NCI-H2196 treated with DMSO at 0.1 percent for 48 hours (cell line): ENCODE measurements around the gene CAPN9.
"Not testable (repeated sequence)": the region's sequence is repeated elsewhere in the genome, so short reads cannot be mapped to it uniquely, and the experiment has no call there.

Experiments used
- DNase-seq: peaks from one replicate; lab custom pipeline; 2025; ENCODE audit not compliant: unreplicated experiment; lab: John Stamatoyannopoulos, UW

CAPN9 gene

DNA sequence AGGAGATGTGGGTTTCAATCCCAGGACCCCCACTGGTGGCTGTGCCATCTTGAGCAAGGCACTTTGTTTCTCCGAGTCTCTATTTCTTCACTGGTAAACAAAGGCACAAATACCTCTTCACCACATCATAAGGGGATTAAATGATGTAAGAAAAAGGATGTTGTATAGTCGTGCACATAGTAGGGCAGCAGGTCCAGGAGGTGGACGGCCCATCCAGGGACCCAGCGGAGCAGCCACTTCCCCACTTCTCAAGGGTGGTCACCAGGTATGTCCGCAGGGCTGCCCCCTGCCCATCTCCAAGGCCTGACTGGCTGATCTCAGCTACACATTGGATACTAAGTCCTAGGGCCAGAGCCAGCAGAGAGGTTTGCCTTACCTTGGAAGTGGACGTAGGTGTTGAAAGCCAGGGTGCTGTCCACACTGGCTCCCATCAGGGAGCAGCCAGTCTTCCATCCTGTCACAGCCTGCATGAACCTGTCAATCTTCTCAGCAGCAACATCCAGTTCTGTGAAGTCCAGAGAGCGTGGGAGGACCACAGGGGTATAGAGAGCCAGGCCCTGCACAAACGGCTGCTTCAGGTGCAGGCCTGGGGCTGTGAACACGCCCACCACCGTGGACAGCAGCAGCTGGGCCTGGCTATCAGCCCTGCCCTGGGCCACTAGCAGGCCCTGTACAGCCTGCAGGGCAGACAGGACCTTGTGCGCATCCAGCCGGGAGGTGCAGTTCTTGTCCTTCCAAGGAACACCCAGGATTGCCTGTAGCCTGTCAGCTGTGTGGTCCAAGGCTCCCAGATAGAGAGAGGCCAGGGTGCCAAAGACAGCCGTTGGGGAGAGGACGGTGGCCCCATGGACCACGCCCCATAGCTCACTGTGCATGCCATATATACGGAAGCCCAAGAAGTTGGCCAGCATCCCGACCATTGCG is 37.3 kb upstream of the CAPN9 start:
- no peak for DNase-seq

DNA sequence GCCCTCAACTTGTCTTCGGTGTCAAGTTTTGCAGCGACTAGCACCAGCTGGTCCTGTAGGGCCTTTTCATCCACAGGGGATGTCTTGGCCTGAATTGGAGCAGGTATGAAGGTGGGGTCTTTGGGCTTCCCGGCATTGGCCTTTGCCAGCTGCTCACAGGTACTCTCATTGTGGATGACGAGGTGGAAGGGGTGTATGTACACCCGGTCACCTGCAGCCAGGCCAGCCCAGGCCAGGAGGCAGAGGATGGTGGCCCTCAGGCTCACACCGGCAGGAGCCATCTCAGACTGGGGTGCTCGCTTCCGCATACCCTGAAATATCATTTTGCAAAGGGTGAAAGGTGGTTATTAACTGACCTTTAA is 36.7 kb upstream of the CAPN9 start:
- DNase-seq, result no peak

GRCh38 chr1:230711245-230711644 is 35.9 kb upstream of the CAPN9 start:
- DNase-seq, result no peak

- DNase-seq, result no peak
Measured at GRCh38 chr1:230712470-230712942, 34.7 kb upstream of the CAPN9 start.

- DNase-seq, result no peak
Measured at GRCh38 chr1:230713138-230713537, 34.0 kb upstream of the CAPN9 start.

DNA sequence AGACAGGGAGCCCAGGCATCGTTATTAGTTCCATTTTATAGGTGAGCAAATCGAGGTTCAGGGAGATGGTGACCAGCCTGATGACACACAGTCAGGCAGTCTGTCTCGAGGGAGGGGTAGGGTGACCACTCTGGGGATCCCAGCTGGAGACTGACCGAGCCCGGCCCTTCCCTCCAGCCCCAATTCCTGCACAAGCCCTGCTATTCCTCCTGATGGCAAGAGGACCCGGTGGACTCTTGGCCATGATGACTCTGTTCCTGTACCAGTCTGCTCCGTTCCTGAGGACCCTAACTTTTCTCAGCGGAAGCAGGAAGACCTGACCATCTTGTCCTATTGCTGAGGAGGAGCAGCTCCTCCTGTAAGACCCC is 33.7 kb upstream of the CAPN9 start:
- no peak for DNase-seq

DNA sequence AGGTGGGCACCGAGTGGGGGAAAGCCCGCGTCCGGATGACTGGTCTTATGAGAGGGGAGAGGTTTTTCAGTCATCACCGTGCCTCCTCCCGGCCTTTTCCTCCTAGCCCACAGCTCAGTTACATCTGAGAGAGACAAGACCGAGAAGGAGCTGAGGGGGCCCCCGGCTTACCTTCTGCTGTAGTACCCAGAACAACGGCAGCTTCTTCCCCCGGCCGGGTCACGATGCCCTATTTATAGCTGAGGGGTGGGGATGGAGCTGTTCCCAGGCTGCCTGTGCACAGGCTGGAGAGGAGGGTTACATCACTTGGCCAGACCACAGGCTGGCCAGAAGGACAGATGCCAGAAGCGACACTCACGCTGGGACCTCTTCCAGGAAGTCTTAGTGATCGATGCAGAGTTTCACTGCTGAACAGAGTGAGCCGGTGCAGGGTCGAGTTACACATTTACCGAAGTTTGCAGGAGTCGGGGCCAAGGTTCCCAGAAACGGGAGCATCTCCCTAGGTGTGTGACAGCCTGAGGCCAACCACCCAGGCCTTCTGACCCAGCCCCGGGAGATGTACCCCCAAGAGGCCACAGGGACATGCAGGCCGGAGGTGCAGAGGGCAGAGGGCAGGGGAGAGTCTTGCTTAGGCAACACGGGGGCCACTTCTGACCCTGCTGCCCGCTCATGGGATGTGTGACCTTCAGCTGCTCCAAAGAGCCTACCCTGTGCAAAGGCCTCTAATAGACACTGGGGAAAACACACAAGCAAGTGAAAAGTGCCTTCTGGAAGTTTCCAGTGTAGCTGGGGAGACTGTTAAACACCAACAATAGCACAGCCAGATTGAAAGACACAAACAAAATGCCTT is 33.0 kb upstream of the CAPN9 start, which contains the start of gene AGT:
Gene AGT (minus strand): TSS at position 208 of the 850 bp plus-strand sequence. CDS start 3,299 bp downstream, outside the sequence.
- DNase-seq, result peak; percentile 65

- no peak for DNase-seq
Measured at GRCh38 chr1:230715510-230715909, 31.7 kb upstream of the CAPN9 start.

DNA sequence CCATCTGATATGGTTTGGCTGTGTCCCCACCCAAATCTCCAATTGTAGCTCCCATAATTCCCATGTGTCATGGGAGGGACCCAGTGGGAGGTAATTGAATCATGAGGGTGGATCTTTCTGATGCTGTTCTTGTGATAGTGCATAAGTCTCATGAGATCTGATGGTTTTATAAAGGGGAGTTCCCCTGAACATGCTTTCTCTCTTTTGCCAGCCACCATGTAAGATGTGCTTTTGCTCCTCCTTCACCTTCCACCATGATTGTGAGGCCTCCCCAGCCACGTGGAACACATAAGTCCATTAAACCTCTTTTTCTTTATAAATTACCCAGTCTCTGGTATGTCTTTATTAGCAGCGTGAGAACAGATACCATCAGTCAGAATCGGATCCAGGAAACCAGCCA is 30.7 kb upstream of the CAPN9 start:
- not testable (repeated sequence) for DNase-seq

DNA sequence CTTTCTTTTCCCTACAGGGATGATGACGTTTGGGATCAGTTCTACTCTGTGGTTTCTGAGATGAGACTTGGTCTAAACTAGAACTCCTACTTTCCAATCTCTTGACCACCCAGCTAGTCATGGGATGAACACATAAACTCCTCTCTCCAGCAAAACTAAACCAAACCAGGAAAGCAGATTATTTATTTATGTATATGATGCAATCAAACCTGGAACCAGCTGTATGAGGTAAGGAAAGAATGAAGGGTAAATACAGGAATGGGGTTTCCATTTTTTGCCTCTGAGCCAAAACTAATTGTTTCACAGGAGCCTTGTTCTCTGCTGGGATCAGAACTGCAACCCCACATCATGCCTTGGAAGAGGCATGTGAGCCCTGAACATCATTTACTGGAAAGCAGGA is 29.9 kb upstream of the CAPN9 start:
- no peak for DNase-seq

- not testable (repeated sequence) for DNase-seq
Measured at GRCh38 chr1:230721849-230722522, 25.2 kb upstream of the CAPN9 start.

GRCh38 chr1:230725256-230726012 is 21.8 kb upstream of the CAPN9 start:
- DNase-seq, result no peak

- DNase-seq, result peak; percentile 92
Measured at GRCh38 chr1:230728710-230729392, 18.3 kb upstream of the CAPN9 start.

- peak; percentile 85 for DNase-seq
Measured at GRCh38 chr1:230730977-230731376, 16.2 kb upstream of the CAPN9 start.

DNA sequence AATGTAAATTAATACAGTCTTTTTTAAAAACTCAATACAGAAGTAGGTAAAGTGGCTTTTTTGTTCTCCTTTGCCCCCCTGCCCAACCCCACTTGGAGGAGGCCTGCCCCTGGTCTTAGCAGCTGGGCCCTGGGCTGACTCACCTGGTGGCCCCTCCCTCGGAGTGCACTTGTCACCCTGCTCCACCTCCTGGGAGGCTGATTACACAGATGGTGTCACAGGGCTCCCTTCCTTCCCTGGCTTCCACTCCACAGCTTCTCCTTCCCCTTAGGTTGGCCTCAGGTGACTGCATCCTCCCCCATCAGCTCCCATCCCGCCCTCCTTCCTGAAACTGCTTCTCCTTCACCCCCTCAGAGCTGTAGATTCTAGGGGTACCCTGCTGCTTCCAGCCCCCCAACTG is 11.7 kb upstream of the CAPN9 start:
- peak; percentile 72 for DNase-seq

GRCh38 chr1:230737622-230738262 is 9.4 kb upstream of the CAPN9 start:
- no peak for DNase-seq

- no peak for DNase-seq
Measured at GRCh38 chr1:230739564-230740290, 7.5 kb upstream of the CAPN9 start.

DNA sequence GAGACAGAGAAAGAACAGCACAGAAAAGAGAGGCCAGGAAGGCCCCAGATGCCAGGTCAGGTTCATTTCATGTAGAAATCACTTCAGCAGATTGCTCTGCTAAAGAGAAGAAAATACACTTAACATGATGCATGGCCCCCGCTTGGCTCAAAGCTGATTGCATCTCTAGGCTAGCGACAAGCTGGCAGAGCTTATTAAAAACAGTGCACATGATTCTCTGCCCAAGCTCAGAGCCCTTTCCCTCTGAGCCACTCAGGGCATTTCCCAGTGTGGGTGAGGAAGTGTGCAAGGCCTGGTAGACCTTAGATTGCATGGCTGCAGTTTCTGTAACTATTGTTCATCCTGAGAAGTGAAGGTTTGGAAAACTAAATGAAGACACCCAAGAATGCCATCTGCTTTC is 3.3 kb upstream of the CAPN9 start:
- no peak for DNase-seq

GRCh38 chr1:230744382-230744781 is 2.8 kb upstream of the CAPN9 start:
- DNase-seq, result no peak
